ENCODE measurements around the gene SELPLG.

GRCh38 chr12:108573317-108573716 lies 60.4 kb downstream of the SELPLG start:
- no peak for TF ChIP-seq POLR2A (IDR thresholded peaks at IDR 0.05)
- TF ChIP-seq, protein P1, sequence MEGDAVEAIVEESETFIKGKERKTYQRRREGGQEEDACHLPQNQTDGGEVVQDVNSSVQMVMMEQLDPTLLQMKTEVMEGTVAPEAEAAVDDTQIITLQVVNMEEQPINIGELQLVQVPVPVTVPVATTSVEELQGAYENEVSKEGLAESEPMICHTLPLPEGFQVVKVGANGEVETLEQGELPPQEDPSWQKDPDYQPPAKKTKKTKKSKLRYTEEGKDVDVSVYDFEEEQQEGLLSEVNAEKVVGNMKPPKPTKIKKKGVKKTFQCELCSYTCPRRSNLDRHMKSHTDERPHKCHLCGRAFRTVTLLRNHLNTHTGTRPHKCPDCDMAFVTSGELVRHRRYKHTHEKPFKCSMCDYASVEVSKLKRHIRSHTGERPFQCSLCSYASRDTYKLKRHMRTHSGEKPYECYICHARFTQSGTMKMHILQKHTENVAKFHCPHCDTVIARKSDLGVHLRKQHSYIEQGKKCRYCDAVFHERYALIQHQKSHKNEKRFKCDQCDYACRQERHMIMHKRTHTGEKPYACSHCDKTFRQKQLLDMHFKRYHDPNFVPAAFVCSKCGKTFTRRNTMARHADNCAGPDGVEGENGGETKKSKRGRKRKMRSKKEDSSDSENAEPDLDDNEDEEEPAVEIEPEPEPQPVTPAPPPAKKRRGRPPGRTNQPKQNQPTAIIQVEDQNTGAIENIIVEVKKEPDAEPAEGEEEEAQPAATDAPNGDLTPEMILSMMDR (IDR thresholded peaks at IDR 0.05): no peak

Data from Peyer's patch (tissue), 4 donors.